H1 (cell line): ENCODE data around the gene ABCF3. TPM values are rescaled to one million over a fixed set of nuclear protein-coding genes. Genes with fewer than 3 reads are reported as not detected.

Experiments
- BCL11A ChIP-seq, 2 experiments: IDR thresholded peaks; one replicate each; pipeline ENCODE4 v1.6.1; 2011; ENCODE audit warnings: low read depth in 2 of 2, low read length in 2 of 2, mild to moderate bottlenecking in 2 of 2
- CBX8 ChIP-seq: fragments of 300-800, 300-1000 bp; sonication (generic); IDR thresholded peaks from 2 replicates; pipeline ENCODE4 v1.7.1; 2016; ENCODE audit warnings: low read depth, low read length, borderline replicate concordance
- CREB1 ChIP-seq: IDR thresholded peaks from 2 replicates; pipeline ENCODE4 v1.6.1; 2012; ENCODE audit warnings: inconsistent platforms
- EGR1 ChIP-seq: IDR thresholded peaks from 2 replicates; pipeline ENCODE4 v1.6.1; 2011; ENCODE audit warnings: low read depth, low read length, borderline replicate concordance
- EP300 ChIP-seq, 2 experiments: IDR thresholded peaks; 1 replicate in 1 of 2; 2 replicates in 1 of 2; pipeline ENCODE4 v1.6.1; 2011 to 2012; ENCODE audit warnings: low read depth in 2 of 2, low read length in 2 of 2, mild to moderate bottlenecking in 2 of 2, borderline replicate concordance in 1 of 2, inconsistent platforms in 1 of 2, moderate library complexity in 1 of 2
- FOSL1 ChIP-seq: IDR thresholded peaks from 2 replicates; pipeline ENCODE4 v1.6.1; 2011; ENCODE audit warnings: mild to moderate bottlenecking, low read depth, low read length, moderate library complexity; ENCODE audit not compliant: insufficient read depth
- GABPA ChIP-seq: IDR thresholded peaks from 2 replicates; pipeline ENCODE4 v1.6.1; 2011; ENCODE audit warnings: mild to moderate bottlenecking, low read length, moderate library complexity, borderline replicate concordance; ENCODE audit not compliant: insufficient read depth
- GTF2F1 ChIP-seq: IDR thresholded peaks from 2 replicates; pipeline ENCODE4 v1.6.1; 2012; ENCODE audit warnings: low read depth, low read length, improper control_type of control experiment, borderline replicate concordance
- HDAC2 ChIP-seq, 2 experiments: fragments of 300-600 bp in 1 of 2; sonication (generic) in 1 of 2; IDR thresholded peaks; 2 replicates each; pipeline ENCODE4 v1.6.1; 2011 to 2012; ENCODE audit warnings: low read depth in 2 of 2, low read length in 2 of 2, mild to moderate bottlenecking in 2 of 2, moderate library complexity in 2 of 2, borderline replicate concordance in 1 of 2, inconsistent platforms in 1 of 2
- KDM4A ChIP-seq: IDR thresholded peaks from one replicate; pipeline ENCODE4 v1.7.1; 2012; ENCODE audit warnings: low read depth, mild to moderate bottlenecking, moderate library complexity, low read length, inconsistent platforms; ENCODE audit not compliant: severe bottlenecking
- KDM5A ChIP-seq: fragments of 200-600 bp; IDR thresholded peaks from 2 replicates; pipeline ENCODE4 v1.7.1; 2012; ENCODE audit warnings: mild to moderate bottlenecking, low read length, inconsistent platforms, mixed read lengths
- NRF1 ChIP-seq: IDR thresholded peaks from 2 replicates; pipeline ENCODE4 v1.6.1; 2011; ENCODE audit warnings: mild to moderate bottlenecking, low read depth, low read length, improper control_type of control experiment
- POLR2AphosphoS5 ChIP-seq: IDR thresholded peaks from 2 replicates; pipeline ENCODE4 v1.6.1; 2011; ENCODE audit warnings: low read depth, low read length
- POU5F1 ChIP-seq: IDR thresholded peaks from 2 replicates; pipeline ENCODE4 v1.6.1; 2011; ENCODE audit warnings: low read depth, mild to moderate bottlenecking, low read length, moderate library complexity
- RAD21 ChIP-seq, 2 experiments: IDR thresholded peaks in 1 of 2; conservative IDR thresholded peaks in 1 of 2; 2 replicates each; pipeline ENCODE4 v1.6.1; 2011; ENCODE audit warnings: low read depth in 2 of 2, low read length in 2 of 2, improper control_type of control experiment in 1 of 2, inconsistent platforms in 1 of 2, mild to moderate bottlenecking in 1 of 2, moderate library complexity in 1 of 2
- SP2 ChIP-seq: IDR thresholded peaks from 2 replicates; pipeline ENCODE4 v1.6.1; 2012; ENCODE audit warnings: mild to moderate bottlenecking, low read length, inconsistent platforms
- SUZ12 ChIP-seq: fragments of 200-600 bp; sonication (generic); IDR thresholded peaks from 2 replicates; pipeline ENCODE4 v1.6.1; 2012; ENCODE audit warnings: mild to moderate bottlenecking, inconsistent platforms, low read length, moderate library complexity, mixed read lengths
- TCF12 ChIP-seq: IDR thresholded peaks from 2 replicates; pipeline ENCODE4 v1.6.1; 2011; ENCODE audit warnings: low read depth, mild to moderate bottlenecking, low read length
- TEAD4 ChIP-seq: IDR thresholded peaks from 2 replicates; pipeline ENCODE4 v1.6.1; 2012; ENCODE audit warnings: low read depth, low read length, inconsistent platforms, mixed read lengths
- USF2 ChIP-seq: IDR thresholded peaks from 2 replicates; pipeline ENCODE4 v1.6.1; 2011; ENCODE audit warnings: low read length, improper control_type of control experiment
- ZNF274 ChIP-seq: IDR thresholded peaks from 2 replicates; pipeline ENCODE4 v1.7.0; 2012; ENCODE audit warnings: low read length, borderline replicate concordance; ENCODE audit errors: extremely low read depth
- polyA plus RNA-seq, 7 experiments: library from polyadenylated mRNA; depleted of rRNA in 3 of 7; stranded (reverse) in 5 of 7; unstranded in 2 of 7; fragments of >200 nt in 5 of 7; fragments of 200-250 nt in 2 of 7; gene quantifications; 1 replicate in 5 of 7; 2 replicates in 1 of 7; 4 replicates in 1 of 7; pipeline versions ENCODE4 v1.2.1 to v1.2.3, GENCODE V29; 2011 to 2013; ENCODE audit warnings: missing spikeins in 2 of 7, mixed read lengths in 2 of 7
- total RNA-seq: library from RNA; stranded (reverse); fragmentation: NEBNext Ultra II Directional; extraction: Animal tissue kit (Norgen Biotek cat#: 25700); gene quantifications from 2 replicates; pipeline ENCODE4 v1.2.1, GENCODE V29; 2021
- TF ChIP-seq, protein P1 (sequence below): IDR thresholded peaks from 2 replicates; pipeline ENCODE4 v1.6.1; 2012; ENCODE audit warnings: inconsistent platforms

ABCF3 gene
- total and polyA plus RNA-seq, 2 of the 8 experiments (the other 6 are each of a cell fraction or from before 2014, with no cell fraction given) = 51.6 to 57.8 TPM

DNA sequence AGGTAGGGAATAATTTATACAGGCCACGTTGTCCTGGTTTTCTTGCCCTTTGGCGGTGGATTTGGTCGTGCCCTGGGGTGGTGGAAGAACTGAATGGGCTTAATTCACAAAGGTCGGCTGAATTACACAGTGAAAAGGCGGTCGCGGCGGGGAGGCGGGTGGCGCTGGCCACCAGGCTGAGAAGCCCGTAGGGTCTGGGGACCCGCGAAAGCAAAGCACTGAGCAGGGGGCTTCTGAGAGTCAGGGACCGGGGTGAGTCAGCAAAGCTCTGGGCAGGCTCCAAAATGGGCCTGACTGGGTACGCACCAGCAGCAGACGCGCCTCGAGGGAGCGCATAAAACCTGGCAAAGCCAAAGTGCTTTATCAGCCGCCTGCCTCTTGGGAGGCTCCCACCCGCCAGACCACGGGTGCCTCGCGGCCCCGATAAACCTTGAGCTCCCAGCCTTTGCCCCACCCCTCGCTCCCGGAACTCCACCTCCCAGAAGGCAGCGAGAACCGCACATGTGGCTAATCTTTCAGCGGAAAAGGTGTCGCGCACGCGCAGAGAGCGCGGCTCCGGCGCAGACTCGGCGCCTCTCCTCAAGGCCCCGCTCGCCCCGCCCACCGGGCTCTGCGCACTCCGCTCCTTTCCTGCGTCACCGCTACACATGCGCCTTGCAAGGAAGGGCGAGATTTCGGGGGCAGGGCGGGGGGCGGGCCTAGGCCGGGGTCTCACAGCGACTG is 377 bp upstream of the ABCF3 start (continued):
- TF ChIP-seq, protein P1, sequence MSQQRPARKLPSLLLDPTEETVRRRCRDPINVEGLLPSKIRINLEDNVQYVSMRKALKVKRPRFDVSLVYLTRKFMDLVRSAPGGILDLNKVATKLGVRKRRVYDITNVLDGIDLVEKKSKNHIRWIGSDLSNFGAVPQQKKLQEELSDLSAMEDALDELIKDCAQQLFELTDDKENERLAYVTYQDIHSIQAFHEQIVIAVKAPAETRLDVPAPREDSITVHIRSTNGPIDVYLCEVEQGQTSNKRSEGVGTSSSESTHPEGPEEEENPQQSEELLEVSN = 0 out of 2 replicates have a peak, but pooled peaks have one; percentile 73
- TF ChIP-seq FOSL1 (no peak), TCF12 (no peak), USF2 (peak; percentile 56), EP300 (IDR thresholded peaks at IDR 0.05; ENCODE audit: borderline replicate concordance in 1 of 2, low read depth in 2 of 2, low read length in 2 of 2) (no peak), POLR2AphosphoS5 (peak; percentile 66), SP2 (no peak), CBX8 (no peak), TEAD4 (no peak), GABPA (no peak), GTF2F1 (no peak), KDM5A (no peak), HDAC2 (IDR thresholded peaks at IDR 0.05; ENCODE audit: borderline replicate concordance in 1 of 2, low read depth in 2 of 2, low read length in 2 of 2) (no peak), NRF1 (peak; percentile 96), ZNF274 (no peak), SUZ12 (no peak), BCL11A (IDR thresholded peaks at IDR 0.05; ENCODE audit: low read depth in 2 of 2, low read length in 2 of 2) (no peak), CREB1 (peak; percentile 74), EGR1 (no peak), POU5F1 (no peak), KDM4A (no peak), RAD21 (IDR thresholded peaks at IDR 0.05 in 1 of 2, conservative IDR thresholded peaks at IDR 0.05 in 1 of 2; ENCODE audit: low read depth in 2 of 2, low read length in 2 of 2) (no peak)
